GM19193 (cell line): Measurements from ENCODE around the gene ZFYVE9.

Experiments used
- POLR2A ChIP-seq: IDR thresholded peaks from 4 replicates; pipeline ENCODE4 v1.6.1; 2011; ENCODE audit not compliant: insufficient read depth, insufficient read length; ENCODE audit errors: extremely low read depth

ZFYVE9 gene

DNA sequence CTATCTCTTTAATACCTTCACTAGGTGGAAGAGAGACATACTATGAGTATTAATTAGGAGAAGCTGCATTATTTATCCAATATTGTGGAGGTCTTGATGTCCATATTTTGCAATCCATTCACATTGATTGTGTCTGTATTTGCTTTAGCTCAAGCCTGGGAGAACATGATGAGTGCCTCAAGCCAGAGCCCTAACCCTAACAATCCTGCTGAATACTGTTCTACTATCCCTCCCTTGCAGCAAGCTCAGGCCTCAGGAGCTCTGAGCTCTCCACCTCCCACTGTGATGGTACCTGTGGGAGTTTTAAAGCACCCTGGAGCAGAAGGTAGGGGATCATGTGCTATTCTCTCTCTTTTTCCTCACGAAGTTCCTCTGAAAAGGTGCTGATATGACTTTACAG is 124.6 kb downstream of the ZFYVE9 start:
- no peak for TF ChIP-seq POLR2A

GRCh38 chr1:52268372-52268771 is 126.5 kb downstream of the ZFYVE9 start:
- TF ChIP-seq POLR2A: no peak

GRCh38 chr1:52281518-52281917 is 139.6 kb downstream of the ZFYVE9 start:
- no peak for TF ChIP-seq POLR2A

GRCh38 chr1:52288286-52288685 is 146.4 kb downstream of the ZFYVE9 start:
- no peak for TF ChIP-seq POLR2A

GRCh38 chr1:52294580-52294979 is 152.7 kb downstream of the ZFYVE9 start:
- no peak for TF ChIP-seq POLR2A

DNA sequence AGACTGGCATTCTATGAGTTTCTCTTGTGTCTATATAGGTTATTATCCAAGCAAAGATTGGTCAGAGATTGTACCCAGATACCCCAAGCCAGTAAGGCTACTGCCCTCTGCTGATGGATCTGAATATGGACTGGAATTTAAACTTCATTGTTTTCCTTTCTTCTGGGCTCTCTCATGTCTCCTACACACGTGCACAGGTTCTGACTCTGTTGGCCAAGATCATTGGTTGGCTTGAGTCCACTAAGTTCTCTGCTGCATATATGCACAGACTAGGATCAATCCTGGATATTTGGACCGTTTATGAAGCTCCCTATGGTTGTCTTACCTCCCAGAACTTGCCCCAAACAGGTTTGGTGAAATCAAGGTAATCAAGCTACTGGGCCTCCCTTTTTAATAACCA is 154.5 kb downstream of the ZFYVE9 start:
- no peak for TF ChIP-seq POLR2A

GRCh38 chr1:52305417-52306226 is 163.7 kb downstream of the ZFYVE9 start:
- TF ChIP-seq POLR2A: no peak

DNA sequence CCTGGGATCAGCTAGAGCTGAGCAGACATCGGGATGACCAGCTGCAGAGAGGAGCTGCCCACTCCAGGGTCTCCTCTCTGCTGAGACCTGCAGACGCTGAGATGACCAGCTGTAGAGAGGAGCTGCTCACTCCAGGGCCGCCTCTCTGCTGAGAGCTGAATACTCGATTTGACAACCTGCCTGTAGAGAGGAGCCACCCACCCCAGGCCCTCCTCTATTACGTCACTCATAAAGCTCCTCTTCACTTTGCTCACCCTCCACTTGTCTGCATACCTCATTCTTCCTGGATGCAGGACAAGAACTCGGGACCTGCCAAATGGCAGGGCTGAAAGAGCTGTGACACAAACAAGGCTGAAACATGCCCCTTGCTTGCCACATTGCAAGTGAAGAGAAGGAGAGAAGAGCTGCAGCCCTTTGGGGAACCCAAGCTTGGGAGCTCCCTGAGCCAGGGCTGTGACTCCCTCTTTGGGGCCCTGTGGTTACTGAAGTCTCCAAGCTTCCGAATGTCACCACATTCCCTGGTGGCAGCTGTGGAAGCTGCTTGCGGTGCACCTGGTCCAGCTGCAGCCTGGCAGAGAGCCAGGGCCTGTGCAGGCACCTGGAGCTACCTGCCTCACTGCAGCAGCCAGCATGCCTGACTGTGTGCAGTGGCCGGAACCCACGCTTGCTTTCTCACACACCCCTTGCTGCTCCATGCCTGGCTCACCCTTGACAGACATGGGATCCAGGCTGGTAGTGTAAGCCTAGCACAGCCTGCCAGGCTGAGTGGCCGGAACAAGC is 164.5 kb downstream of the ZFYVE9 start:
- no peak for TF ChIP-seq POLR2A

- no peak for TF ChIP-seq POLR2A
These were observed 179.2 kb downstream of the ZFYVE9 start for GRCh38 chr1:52321061-52321460.

DNA sequence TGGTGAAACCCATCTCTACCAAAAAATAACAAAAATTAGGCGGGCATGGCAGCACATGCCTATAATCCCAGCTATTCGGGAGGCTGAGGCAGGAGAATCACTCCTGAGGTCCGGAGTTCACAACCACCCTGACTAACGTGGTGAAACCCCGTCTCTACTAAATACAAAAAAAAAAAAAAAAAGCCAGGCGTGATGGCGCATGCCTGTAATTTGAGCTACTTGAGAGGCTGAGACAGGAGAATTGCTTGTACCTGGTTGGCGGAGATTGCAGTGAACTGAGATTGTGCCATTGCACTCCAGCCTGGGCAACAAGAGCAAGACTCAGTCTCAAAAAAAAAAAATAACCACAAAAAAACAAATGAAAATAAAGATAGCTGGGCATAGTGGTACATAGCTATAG is 181.8 kb downstream of the ZFYVE9 start:
- TF ChIP-seq POLR2A: no peak

DNA sequence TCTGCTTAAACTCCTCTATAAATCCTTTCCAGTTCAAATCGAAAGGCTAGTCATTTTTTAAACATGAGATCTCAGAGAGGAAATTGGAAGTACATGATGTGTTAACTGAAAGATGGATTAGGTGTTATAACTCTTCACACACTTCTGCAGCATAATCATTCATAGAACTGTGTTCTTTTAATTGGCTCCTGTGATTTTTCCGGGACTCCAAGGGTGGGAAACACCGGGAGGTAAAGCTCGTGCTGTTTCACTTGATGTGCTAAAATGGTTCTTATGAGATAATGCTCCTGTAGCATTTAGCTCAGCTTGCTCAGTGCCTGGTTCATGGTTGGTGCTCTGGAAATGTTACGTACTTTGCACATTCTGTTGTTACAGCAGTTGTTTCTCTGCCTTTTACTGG is 183.9 kb downstream of the ZFYVE9 start:
- TF ChIP-seq POLR2A: no peak

GRCh38 chr1:52328615-52329014 is 186.7 kb downstream of the ZFYVE9 start:
- TF ChIP-seq POLR2A: no peak

GRCh38 chr1:52332411-52332810 is 190.5 kb downstream of the ZFYVE9 start:
- TF ChIP-seq POLR2A: no peak

GRCh38 chr1:52334906-52335528 is 193.1 kb downstream of the ZFYVE9 start:
- no peak for TF ChIP-seq POLR2A

GRCh38 chr1:52337439-52337838 is 195.6 kb downstream of the ZFYVE9 start:
- TF ChIP-seq POLR2A: no peak
